GM19240 (cell line): ENCODE measurements around the gene UNC13C.

Experiments
- DNase-seq: peaks from one replicate; pipeline ENCODE4 v3.0.0; 2011; ENCODE audit warnings: low spot score; ENCODE audit not compliant: insufficient read length

Gene UNC13C

GRCh38 chr15:54560417-54560816, 582.2 kb downstream of the UNC13C start:
- DNase-seq: no peak

GRCh38 chr15:54564166-54564565, 585.9 kb downstream of the UNC13C start:
- no peak for DNase-seq

- no peak for DNase-seq
Measured at GRCh38 chr15:54566654-54567053, 588.4 kb downstream of the UNC13C start.

- DNase-seq: no peak
Measured at GRCh38 chr15:54567408-54568035, 589.3 kb downstream of the UNC13C start.

GRCh38 chr15:54568381-54568780, 590.1 kb downstream of the UNC13C start:
- no peak for DNase-seq

- no peak for DNase-seq
Measured at GRCh38 chr15:54571576-54571975, 593.3 kb downstream of the UNC13C start.

GRCh38 chr15:54575586-54575985, 597.3 kb downstream of the UNC13C start:
- DNase-seq: no peak

GRCh38 chr15:54576298-54576935, 598.2 kb downstream of the UNC13C start:
- no peak for DNase-seq

GRCh38 chr15:54577476-54578250, 599.4 kb downstream of the UNC13C start:
- DNase-seq: no peak

GRCh38 chr15:54579855-54580254, 601.6 kb downstream of the UNC13C start:
- no peak for DNase-seq

- DNase-seq: no peak
Measured at GRCh38 chr15:54580643-54581042, 602.4 kb downstream of the UNC13C start.

- peak; percentile 1 for DNase-seq
Measured at GRCh38 chr15:54582863-54583643, 604.8 kb downstream of the UNC13C start.

- DNase-seq: no peak
Measured at GRCh38 chr15:54585063-54585462, 606.8 kb downstream of the UNC13C start.

- no peak for DNase-seq
Measured at GRCh38 chr15:54594115-54594514, 615.9 kb downstream of the UNC13C start.

- no peak for DNase-seq
Measured at GRCh38 chr15:54599386-54599785, 621.1 kb downstream of the UNC13C start.

- no peak for DNase-seq
Measured at GRCh38 chr15:54605043-54605442, 626.8 kb downstream of the UNC13C start.

GRCh38 chr15:54605556-54605955, 627.3 kb downstream of the UNC13C start:
- DNase-seq: no peak

GRCh38 chr15:54608876-54609835, 630.9 kb downstream of the UNC13C start:
- DNase-seq: no peak

GRCh38 chr15:54618120-54618519, 639.9 kb downstream of the UNC13C start:
- DNase-seq: no peak

GRCh38 chr15:54619180-54619579, 640.9 kb downstream of the UNC13C start:
- DNase-seq: no peak

- DNase-seq: no peak
Measured at GRCh38 chr15:54620916-54621315, 642.7 kb downstream of the UNC13C start.
